GM20431 (cell line): ENCODE data around the gene ARHGAP15.

Experiments
- in situ Hi-C: fragments of 300-500 bp; cut with MseI, MboI; formaldehyde crosslinking; loops from one replicate; pipeline ENCODE4 v1.15.0; 2020; ENCODE audit warnings: low sequenced_read_pairs; ENCODE audit not compliant: unreplicated experiment

ARHGAP15 gene

DNA sequence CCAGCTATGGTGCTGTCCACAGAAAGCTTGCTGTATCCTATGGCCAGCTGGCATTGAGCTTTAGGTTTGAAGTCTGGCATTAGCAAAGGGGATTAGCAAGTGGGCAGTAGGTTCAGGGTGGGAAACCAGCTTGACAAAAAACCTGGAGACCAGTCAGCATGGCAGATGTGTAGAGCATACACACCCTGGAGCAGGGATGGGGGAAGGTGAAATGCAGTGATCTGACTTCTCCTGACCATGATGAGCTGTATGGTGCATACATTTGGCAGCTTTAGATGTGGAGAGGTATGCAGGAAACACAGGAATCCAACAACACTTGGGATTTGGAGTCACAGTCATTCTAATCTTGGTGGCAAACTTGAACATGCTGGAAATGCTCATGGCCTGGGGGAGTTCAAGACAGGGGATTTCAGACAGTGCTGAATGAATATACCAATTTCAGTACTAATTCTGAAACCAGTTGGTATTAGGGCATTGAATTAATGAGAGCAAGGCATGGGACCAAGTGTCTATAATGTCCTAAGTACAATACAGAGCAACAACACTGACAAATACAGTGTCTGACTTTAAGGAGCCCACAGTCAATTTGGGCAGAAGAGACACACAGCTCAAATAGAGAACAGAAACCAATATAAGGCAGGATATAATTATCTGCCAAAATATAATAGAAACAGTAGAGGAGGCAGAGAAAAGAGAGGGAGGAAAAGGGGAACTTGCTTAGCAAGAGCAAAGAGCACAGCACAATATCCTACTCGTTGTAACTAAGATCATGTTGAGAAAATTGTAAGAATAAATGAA lies 11.8 kb downstream of the ARHGAP15 start:
- in situ Hi-C loops, result no loop called here

DNA sequence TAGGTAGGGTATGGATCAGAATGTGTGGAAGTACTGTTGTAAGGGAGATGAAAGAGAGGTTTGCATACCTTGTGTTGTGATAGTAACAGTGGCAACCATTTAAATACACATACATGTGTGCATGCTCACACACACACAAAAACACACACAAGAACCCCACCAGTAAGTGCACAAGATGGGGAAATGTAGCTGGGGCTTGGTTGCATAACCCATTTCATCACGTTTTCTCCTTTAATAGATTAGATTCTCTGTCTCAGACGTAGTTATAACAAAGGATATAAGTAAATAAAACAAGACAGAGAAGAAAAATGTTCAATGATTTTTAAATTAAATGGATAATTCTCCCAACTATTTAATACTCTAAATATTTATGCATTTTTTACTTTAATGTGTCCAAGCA lies 13.4 kb downstream of the ARHGAP15 start:
- in situ Hi-C loops, result no loop called here

DNA sequence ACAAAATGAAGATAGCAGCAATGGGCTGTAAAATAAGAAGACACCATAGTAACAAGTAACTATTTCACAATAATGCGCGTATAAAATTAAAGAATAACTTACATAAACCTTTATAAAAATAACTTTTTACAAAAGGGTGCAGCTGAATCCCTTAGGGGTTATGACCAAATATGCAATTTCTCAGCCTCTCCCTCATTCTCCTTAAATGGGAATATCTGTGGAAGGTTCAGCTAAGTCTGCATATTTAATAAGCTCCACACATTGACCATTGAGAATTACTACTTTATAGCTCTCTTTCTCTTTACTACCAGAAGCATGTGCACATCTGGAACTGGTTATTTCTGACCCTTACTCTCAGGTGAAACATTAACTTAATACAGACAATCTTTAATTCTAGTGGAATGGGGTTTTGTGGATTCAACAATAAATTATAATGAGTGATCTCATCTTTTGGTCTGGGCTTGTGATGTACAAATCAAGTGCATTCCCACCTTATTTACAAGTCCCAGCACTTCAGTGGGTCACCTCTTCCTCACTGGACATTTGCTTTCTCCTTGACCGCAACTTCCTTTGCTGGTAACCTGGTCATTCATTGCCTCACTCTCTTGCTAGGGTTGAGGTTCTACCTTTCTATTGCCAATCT lies 15.7 kb downstream of the ARHGAP15 start:
- in situ Hi-C loops, result no loop called here

GRCh38 chr2:143146366-143146765 lies 17.1 kb downstream of the ARHGAP15 start:
- in situ Hi-C loops, result no loop called here

GRCh38 chr2:143146815-143147530 lies 17.8 kb downstream of the ARHGAP15 start:
- in situ Hi-C loops, result no loop called here

- in situ Hi-C loops, result no loop called here
These were observed 18.8 kb downstream of the ARHGAP15 start for GRCh38 chr2:143148011-143148410.

- in situ Hi-C loops, result no loop called here
These were observed 19.5 kb downstream of the ARHGAP15 start for GRCh38 chr2:143148757-143149156.

GRCh38 chr2:143150287-143150686 lies 21.1 kb downstream of the ARHGAP15 start:
- in situ Hi-C loops, result no loop called here

DNA sequence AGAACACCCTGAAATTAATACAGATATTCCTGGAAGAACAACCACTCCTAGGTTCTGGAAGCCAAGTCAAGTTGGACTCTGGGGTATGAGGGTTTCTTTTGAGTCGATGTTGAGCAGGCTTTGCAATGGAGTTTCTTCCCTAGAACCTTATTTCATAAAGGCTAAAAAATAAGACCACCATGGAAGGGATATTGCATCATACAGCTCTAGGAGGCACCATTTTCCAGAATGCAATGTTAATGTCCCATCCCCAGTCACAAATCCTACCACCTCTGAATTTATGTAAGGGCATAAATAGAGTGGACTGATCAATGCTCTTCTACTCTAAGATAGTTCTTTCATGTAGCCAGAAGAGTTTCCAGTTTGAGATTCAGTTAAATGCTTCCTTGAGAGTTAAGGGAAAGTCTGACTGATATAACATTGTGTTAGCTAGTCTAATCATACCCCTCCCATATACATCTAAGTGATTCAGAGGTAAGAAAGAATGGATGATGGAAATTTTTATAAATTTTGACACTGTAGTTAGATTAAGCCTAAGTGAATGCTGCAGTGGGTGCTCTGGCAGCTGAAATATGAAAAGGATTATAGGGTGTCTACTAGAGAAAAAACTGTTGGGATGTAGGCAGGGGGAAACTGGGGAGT lies 22.0 kb downstream of the ARHGAP15 start:
- in situ Hi-C loops, result no loop called here

DNA sequence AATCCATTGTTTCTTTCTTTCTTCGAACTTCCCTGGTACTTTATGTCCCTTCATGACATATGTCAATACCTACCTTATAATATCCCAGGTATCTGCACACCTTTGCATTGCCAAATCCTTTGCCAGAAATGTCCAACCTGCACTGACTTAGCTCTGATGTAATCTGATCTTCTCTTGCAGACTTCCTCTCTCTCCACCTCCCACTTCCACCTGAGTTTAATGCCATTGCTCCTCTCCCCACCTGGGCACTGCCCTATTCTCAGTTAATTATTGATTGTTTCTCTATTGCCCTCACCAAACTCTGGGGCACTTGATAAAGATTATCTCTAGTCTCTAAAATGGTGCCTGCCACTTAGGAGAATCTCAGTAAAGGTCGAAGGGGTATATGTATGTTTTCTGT lies 23.0 kb downstream of the ARHGAP15 start:
- in situ Hi-C loops, result no loop called here

DNA sequence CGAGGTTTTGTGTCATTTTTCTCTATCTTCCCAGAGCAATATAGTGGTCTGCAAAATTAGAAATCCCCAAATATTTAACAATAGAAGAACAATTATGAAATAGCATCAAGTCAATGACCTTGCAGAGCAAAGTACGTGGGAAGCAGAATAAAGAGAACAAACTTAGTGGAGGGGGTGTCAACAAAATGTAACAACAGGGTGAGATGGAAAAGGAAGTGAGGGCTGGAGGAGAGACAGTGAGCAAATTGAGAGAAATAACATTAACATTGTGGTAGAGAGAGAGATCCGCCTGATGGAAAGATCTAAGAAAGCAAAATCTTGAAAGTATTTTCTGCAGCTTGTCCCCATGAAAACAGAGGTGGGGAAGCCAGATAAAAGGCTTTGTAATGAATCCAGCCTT lies 23.4 kb downstream of the ARHGAP15 start:
- in situ Hi-C loops, result no loop called here

GRCh38 chr2:143155661-143156060 lies 26.4 kb downstream of the ARHGAP15 start:
- in situ Hi-C loops, result no loop called here

GRCh38 chr2:143157001-143157400 lies 27.8 kb downstream of the ARHGAP15 start:
- in situ Hi-C loops, result no loop called here

DNA sequence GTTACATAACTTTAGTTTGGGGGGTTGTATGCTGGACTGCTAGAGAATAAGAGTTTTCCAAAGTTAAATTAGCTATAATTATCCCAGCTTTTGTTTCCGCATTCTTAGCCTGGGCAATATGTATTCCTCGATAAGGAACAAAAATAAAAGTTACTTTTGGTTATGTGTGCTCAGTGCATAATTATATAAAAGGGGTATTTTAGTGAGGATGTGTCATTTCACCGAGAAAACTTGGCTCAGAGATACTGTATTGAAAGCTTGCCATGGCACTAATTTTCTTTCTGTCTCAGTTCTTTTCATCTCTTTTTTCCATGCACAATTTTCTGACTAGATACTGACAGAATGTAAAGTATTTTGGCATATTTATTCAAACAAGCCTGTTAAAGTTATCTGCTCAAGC lies 28.2 kb downstream of the ARHGAP15 start:
- in situ Hi-C loops, result no loop called here

- in situ Hi-C loops, result no loop called here
These were observed 28.9 kb downstream of the ARHGAP15 start for GRCh38 chr2:143158098-143158497.

DNA sequence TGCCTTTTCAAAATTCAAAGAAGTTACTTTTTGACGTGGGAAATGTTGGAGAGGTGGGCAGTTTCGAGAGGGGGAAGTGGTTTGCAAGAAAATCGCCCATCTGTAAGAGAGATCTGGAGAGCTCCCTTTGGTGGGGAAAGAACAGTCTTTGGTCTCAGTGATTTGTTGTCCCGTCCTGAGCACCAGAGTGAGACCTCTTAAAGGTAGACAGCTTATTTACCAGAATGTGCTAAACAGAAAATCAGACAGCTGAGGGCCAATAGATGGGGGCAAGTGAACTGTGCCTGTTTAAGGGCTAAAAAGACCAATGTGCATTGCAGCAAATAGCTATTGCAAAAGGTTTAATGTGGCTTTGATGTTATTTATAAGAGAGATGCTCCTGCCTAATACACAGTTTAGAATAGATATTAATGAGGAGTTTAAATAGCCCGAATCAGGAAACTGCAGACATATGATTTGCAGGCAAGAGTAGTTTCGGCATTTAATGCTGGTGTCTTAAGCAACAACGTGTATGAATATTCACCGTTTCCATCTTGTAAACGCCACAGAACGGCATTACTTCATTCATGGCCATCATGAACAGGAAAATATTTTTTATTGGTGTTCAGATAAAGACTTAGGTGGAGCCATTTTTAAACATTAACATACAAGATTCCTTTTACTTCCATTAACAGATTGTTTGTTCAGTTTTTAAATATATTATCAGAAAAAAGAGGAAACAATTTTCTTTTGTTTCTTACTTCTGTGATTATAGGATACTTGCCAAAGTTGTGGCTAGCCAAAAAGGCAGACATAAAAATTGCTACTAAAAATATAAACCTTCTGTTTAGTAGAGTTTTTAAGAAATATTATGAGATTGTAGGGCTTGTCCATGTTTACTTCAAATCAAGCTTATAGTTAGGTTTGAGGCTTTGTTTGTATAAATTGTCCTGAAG lies 29.6 kb downstream of the ARHGAP15 start:
- in situ Hi-C loops, result no loop called here

DNA sequence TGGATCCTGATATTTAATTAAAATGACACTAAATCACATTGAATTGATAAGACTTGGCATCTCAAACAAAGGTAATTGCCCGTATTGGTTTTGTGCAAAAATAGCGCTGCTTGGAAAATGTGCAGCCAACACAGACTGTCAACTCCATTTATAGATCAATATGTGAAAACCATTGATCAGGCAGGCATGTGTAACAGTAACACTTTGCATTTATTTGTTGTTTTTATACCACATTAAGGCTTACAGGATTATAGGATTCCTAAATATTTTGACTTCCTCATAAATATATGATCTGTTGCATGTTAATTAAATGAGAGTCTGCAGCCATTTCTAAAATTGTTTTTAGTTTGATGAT lies 30.2 kb downstream of the ARHGAP15 start:
- in situ Hi-C loops, result no loop called here

DNA sequence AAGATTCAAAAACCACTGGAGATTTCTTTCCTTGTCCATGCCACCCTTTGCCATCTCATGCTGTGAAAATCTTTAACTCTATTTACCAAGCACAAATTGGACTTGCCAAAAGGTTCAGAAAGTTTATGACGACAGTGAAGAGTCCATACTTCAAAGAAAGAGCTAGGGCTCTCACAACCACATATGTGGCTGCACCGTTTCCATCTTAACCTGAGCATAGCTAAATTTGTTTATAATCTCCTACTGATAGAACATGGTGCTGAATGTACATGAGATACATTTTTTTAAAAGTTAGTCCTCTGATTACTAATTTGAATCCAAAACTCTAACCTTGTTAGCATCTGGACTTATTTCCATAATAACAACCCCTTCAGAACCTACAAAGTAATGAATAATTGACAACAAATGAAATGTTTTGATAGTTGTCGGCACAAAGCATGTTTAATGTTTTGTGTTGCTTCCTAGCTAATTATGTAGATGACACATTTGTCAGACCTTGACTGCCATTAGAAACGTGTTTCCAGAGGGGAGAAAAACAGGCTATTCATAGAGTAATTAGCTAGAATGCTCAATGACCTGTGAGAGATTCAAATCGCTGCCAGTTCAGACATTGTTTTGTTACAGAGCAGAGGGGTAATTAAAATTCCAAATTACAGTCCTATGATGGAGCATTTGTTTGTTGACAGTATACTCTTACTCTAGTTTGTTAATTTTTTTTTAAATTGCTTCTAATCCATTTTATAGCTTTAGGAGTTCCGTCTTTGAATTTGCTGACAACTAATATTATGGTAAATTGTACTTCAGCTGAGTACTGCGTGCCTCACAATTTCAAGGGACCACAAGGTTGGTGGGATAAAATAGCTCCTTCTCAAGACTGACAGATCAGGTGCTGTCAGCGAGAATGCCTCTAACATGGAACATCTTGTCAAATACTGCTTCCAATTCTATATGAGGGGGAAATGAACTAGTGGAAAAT lies 31.8 kb downstream of the ARHGAP15 start:
- in situ Hi-C loops, result no loop called here
